NCI-H2196 (cell line): ENCODE results near the gene TEAD4.
"Not testable (repeated sequence)": the region's sequence is repeated elsewhere in the genome, so short reads cannot be mapped to it uniquely, and the experiment has no call there.

Source experiments
- DNase-seq: peaks from one replicate; lab custom pipeline; 2025; ENCODE audit not compliant: unreplicated experiment; lab: John Stamatoyannopoulos, UW

TEAD4 gene

DNA sequence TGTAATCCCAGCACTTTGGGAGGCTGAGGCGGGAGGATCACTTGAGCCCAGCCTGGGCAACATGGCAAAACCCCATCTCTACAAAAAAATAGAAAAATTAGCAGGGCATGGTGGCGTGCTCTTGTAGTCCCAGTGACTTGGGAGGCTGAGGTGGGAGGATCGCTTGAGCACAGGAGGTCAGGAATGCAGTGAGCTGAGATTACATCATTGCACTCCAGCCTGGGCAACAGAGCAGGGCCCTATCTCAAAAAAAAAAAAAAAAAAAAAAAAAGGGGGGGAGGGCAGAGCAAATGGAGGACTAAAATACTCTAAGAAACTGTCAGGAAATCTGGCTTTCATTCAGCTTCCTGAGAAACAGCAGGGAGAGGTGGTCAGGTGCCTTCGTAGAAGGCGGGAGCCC is 86.3 kb downstream of the TEAD4 start:
- no peak for DNase-seq

- no peak for DNase-seq
These were observed 86.8 kb downstream of the TEAD4 start for GRCh38 chr12:3045989-3046388.

DNA sequence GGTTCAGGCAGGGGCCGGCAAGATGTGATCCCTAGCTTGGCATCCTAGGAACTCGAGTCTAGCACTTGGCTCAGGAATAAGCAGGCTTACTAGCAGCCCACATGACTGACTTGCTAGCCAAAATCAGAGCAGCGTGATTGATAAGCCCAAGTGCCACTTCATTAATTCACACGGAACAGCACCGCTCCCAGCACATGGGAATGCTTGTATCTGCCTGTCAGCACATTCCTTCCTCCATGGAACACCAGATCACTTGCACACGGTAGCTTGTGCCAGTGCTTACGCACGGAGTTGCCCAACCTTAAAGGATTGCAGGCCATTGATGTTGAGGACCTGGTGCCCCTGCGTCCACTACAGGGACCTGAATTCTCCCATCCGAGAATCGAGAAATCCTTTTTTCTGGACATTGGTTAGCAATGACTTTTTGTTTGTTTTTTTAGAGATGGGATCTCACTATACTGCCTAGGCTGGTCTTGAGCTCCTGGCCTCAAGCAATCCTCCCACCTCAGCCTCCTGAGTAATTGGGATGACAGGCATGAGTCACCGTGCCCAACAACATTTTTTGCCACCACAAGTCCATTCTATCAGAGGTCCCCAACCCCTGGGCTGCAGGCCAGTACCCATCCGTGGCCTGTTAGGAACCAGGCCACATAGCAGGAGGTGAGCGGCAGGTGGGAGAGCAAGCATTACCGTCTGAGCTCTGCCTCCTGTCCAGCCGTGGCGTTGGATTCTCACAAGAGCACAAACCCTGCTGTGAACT is 87.4 kb downstream of the TEAD4 start:
- no peak for DNase-seq

DNA sequence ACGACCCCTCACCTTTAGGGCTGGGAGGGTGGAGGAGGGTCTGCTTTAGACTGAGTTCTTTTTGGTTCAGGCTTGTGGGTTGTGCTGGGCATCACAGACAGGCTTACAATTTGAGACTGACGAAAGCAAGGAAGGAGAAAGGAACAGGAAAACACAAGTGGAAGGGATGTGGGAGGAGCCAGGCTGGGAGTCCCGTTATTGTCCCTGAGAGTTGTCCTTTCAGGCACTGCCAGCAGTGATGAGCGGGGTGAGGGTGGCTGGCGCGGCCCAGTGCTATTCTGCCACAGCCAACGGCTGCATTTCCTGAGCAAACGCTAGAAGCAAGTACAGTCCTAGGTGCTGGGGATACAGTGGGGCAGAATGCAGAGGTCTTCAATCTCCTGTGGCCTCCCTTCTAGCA is 88.8 kb downstream of the TEAD4 start:
- DNase-seq = no peak

DNA sequence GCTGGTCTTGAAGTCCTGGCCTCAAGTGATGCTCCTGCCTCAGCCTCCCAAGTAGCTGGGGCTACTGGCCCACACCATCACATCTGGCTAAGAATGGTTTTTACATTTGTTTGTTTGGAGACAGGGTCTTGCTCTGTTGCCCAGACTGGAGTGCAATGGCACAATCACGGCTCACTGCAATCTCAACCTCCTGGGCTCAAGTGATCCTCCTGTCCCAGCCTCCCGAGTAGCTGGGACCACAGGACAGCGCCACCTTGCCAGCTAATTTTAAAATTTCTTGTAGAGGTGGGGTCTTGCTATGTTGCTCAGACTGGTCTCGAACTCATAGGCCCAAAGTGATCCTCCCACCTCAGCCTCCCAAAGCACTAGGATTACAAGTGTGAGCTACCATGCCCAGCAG is 89.3 kb downstream of the TEAD4 start:
- DNase-seq = no peak

DNA sequence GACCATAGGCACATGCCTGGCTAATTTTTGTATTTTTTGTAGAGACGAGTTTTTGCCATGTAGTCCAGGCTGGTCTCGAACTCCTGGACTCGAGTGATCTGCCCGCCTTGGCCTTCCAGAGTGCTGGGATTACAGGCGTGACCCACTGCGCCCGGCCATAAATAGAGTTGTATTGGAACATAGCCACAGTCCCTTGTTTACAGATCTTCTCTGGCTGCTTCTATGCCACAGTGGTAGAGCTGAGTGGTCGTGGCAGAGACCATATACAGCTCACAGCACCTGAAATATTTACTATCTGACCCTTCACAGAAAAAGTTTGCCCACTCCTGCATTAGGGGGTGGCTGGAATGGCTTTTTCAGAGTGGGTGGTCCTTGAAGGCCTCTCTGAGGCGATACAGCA is 90.0 kb downstream of the TEAD4 start:
- DNase-seq = no peak

- DNase-seq = no peak
These were observed 90.5 kb downstream of the TEAD4 start for GRCh38 chr12:3049611-3050249.

GRCh38 chr12:3054374-3054773 is 95.2 kb downstream of the TEAD4 start:
- no peak for DNase-seq

- no peak for DNase-seq
These were observed 96.0 kb downstream of the TEAD4 start for GRCh38 chr12:3055026-3055703.

DNA sequence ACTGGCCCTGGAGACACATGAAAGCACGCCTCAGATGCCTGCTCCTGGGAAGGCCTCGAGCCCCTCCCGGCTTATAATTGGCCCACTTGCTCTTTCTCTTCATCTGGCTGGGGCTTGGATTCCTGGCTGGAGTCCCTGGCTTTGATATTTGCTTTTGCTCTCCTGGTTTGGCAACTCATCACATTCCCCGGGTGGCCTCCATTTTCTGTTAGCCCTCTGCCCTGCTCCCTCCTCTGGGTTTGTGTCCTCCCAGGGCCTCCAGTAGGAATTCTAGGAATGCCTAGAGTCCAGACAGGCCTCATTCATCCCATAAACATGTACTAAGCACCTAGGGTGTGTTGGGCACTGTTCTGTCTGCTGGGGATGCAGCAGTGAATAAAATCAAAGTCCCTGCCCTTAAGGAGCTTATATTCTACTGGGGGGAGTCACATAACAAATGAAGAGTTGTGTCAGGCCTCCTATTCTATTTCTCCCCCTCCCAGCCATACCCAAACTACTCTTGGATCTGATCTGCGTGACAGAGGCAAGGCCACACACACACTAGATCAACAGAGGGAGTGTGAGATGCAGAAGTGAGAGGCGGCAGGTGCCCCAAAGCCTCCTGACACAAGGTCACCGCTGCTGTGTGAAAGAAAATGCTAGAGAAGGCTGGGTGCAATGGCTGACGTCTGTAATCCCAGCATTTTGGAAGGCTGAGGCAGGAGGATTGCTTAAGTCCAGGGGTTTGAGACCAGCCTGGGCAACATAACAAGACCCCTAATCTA is 96.7 kb downstream of the TEAD4 start:
- DNase-seq = no peak

DNA sequence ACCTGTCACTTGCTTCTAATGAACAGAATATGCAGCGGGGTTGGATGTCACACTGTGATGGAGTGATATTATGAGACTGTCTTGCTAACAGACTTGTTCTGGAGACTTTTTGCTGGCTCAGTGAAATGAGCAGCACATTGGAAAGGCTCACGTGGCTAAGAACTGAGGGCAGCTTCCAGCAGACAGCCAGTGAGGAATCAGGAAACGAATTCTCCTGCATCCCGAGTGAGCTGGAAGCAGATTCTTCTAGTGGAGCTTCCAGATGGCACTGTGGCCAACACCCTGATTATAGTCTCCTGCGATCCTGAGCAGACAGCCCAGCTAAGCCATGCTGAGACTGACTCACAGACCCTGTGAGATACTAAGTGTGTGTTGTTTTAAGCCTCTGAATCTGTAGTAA is 101.9 kb downstream of the TEAD4 start:
- DNase-seq = no peak

DNA sequence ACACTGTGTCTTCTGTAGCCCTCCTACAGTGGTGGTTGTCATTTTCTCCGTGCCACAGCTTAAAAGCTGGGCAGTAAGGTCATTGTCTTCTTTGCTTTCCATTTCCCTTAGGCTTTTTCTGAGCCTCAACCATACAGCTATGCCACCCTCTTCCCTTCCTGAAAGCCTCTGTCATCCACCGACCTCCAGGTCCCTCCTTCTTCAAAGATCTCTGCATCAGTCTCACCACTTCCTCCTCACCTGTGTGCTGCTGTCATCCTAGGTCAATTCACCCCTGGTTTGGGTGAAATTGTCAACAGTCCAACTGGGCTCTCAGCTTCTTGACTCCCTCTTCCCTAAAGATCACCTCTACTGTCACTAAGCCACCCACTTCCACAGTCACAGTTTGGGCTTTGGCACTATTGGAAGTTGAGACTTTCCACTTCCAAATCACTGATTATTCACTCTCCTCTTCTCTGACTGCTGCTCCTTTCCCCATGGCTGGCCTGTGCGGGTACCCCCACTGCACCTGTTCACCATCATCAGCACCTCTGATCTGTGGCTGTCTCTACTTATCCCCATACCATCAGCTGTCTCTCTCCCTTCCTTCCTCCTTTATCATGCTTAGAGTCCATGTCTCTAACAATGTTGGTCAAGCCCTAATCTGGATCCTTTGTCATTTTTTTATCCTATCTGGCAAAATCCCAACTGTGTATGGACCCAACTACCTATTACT is 102.5 kb downstream of the TEAD4 start:
- no peak for DNase-seq

DNA sequence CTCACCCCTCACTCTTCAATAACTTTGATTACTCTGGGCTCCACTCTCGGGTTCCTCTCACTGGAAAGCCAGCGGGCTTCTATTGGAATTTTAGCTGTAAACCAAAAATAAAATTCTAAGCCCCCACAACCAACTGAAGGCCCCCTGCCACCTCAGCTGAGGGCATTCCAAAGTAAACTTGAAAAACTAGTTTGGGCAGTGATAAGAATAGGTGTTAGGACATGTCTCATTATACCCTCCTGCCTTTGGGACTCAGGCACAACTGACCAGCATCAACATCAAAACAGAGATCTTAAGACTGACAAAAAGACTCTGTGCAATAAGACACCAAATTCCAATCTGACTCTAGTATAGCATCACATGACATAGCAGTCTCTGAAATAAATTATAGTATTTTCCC is 106.1 kb downstream of the TEAD4 start:
- no peak for DNase-seq

DNA sequence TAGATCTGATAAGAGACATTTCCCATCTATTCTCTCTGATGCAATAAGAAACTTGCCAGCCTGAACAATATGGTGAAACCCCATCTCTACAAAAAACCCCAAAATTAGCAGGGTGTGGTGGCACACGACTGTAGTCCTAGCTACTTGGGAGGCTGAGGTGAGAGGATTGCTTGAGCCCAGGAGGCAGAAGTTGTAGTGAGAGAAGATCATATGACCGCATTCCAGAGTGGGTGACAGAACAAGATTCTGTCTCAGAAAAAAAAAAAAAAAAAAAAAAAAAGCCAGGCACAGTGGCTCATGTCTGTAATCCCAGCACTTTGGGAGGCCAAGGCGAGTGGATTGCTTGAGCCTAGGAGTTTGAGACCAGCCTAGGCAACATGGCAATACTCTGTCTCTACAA is 106.6 kb downstream of the TEAD4 start:
- not testable (repeated sequence) for DNase-seq

GRCh38 chr12:3069714-3070113 is 110.5 kb downstream of the TEAD4 start:
- no peak for DNase-seq

- no peak for DNase-seq
These were observed 111.9 kb downstream of the TEAD4 start for GRCh38 chr12:3071107-3071506.

DNA sequence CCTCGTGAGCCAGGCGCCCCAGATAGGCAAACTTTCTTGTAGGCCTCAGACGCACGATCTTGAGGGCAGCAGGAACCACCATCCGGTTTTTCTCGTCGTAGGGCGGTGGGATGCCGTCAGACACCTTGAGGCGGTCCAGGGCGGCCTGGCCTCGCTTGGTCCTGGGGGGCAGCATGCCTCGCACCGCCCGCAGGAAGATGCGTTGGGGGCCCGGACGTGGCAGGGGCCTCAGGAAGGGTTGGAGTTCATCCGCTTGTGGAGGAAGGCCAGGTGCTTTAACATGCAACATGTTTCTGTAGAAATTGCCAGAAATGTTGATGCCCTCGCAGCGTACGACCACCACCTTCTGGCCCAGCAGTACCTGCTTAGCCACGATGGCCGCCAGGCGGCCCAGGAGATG is 112.5 kb downstream of the TEAD4 start:
- no peak for DNase-seq

- DNase-seq = peak; percentile 76
These were observed 114.4 kb downstream of the TEAD4 start for GRCh38 chr12:3073438-3074250.

- DNase-seq = no peak
These were observed 116.1 kb downstream of the TEAD4 start for GRCh38 chr12:3075315-3075714.
